GM12891 (cell line): Measurements from ENCODE around the gene NBPF1.
"Not testable (repeated sequence)": the region's sequence is repeated elsewhere in the genome, so short reads cannot be mapped to it uniquely, and the experiment has no call there.

Experiments used
- PAX5 ChIP-seq: IDR thresholded peaks from 2 replicates; pipeline ENCODE4 v1.6.1; 2011; ENCODE audit warnings: low read length, moderate library complexity, mild to moderate bottlenecking; ENCODE audit not compliant: insufficient read depth, severe bottlenecking
- POLR2AphosphoS5 ChIP-seq: IDR thresholded peaks from 2 replicates; pipeline ENCODE4 v1.6.1; 2011; ENCODE audit warnings: low read depth, low read length, control low read depth

DNA sequence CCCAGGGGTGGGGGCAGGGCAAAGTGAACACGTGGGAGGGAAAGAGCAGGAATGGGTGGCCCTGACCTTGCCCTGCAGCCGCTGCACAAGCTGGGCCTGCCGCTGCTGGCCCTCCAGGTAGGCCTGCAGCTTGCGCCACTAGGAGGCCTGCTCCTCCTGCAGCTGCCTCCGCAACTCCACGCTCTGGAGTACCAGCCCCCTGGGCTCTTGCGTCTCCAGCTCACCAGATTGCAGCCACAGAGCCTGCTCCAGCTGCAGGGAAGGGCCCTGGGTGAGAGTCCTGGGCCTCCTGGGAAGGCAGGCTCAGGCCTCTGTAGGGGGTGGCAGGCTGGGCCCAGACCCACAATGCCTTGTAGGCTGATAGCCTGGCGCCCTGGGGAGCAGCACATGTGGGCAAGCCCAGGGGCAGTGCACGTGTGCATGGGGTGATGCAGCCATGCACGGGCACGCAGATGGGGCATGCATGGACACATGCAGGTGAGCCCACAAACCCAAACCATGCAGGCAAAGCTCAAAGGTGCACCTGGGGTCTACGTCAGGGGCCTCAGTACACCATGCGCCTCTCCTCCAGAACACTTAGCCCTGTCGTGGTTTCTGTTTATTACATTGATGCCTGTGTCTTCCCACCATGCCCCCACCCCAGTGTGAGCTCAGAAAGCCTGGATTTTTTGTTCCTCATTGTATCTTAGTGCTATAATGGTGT is 43.8 kb upstream of the NBPF1 start:
- TF ChIP-seq PAX5, POLR2AphosphoS5: not testable (repeated sequence)
